NCI-H82 (cell line): ENCODE results near the gene ARAP1.

Experiments used
- DNase-seq: peaks from one replicate; lab custom pipeline; 2025; lab: John Stamatoyannopoulos, UW

ARAP1 gene

GRCh38 chr11:72685560-72686480 is 66.4 kb downstream of the ARAP1 start:
- DNase-seq = no peak

GRCh38 chr11:72684236-72684912 is 67.8 kb downstream of the ARAP1 start:
- DNase-seq = peak; percentile 61

- peak; percentile 74 for DNase-seq
Observed at GRCh38 chr11:72683782-72684200, 68.4 kb downstream of the ARAP1 start.

GRCh38 chr11:72682858-72683243 is 69.4 kb downstream of the ARAP1 start:
- no peak for DNase-seq

- no peak for DNase-seq
Observed at GRCh38 chr11:72682238-72682857, 69.9 kb downstream of the ARAP1 start.

GRCh38 chr11:72681226-72682153 is 70.7 kb downstream of the ARAP1 start:
- no peak for DNase-seq

- DNase-seq = no peak
Observed at GRCh38 chr11:72680624-72681158, 71.5 kb downstream of the ARAP1 start.

- peak; percentile 46 for DNase-seq
Observed at GRCh38 chr11:72679869-72680268, 72.3 kb downstream of the ARAP1 start.

- DNase-seq = no peak
Observed at GRCh38 chr11:72678524-72678923, 73.7 kb downstream of the ARAP1 start.

- no peak for DNase-seq
Observed at GRCh38 chr11:72676861-72677341, 75.3 kb downstream of the ARAP1 start.

- DNase-seq = no peak
Observed at GRCh38 chr11:72675221-72675620, 77.0 kb downstream of the ARAP1 start.

GRCh38 chr11:72673943-72674828 is 78.0 kb downstream of the ARAP1 start, which contains the start of gene PDE2A:
Gene PDE2A (minus strand): TSS chr11:72674422. CDS start chr11:72674207, 215 bp downstream.
- DNase-seq = peak; percentile 87

- DNase-seq = peak; percentile 49
Observed at GRCh38 chr11:72673284-72673942, 78.8 kb downstream of the ARAP1 start.

GRCh38 chr11:72672597-72673238 is 79.5 kb downstream of the ARAP1 start:
- peak; percentile 66 for DNase-seq

- DNase-seq = peak; percentile 66
Observed at GRCh38 chr11:72671152-72672099, 80.8 kb downstream of the ARAP1 start.

GRCh38 chr11:72670041-72670440 is 82.2 kb downstream of the ARAP1 start:
- no peak for DNase-seq

- no peak for DNase-seq
Observed at GRCh38 chr11:72669527-72669926, 82.7 kb downstream of the ARAP1 start.
